PC-3 (cell line): ENCODE measurements around the gene HSFX4. TPM values are rescaled to one million over a fixed set of nuclear protein-coding genes. Genes with fewer than 3 reads are reported as not detected.

Source experiments
- ATAC-seq: fragments of 200-7000 bp; cut with Tn5 transposase; 2 replicates; pipeline ENCODE4 v1.9.1; 2020; ENCODE audit warnings: mild to moderate bottlenecking, moderate library complexity
- BruUV-seq: library from RNA; stranded (reverse); fragments of 400-500 nt; replicated peaks from 2 replicates; lab custom pipeline; 2021; lab: Mats Ljungman, UMichigan
- CTCF ChIA-PET: fragments of 300-600 bp; sonication (Branson Sonifier 250); formaldehyde crosslinking; loops from one replicate; lab custom pipeline; 2022; ENCODE audit warnings: antibody characterized with exemption; lab: Charles Lee
- POLR2A ChIA-PET: fragments of 300-600 bp; sonication (Branson Sonifier 250); formaldehyde crosslinking; loops from one replicate; lab custom pipeline; 2022; ENCODE audit warnings: antibody characterized with exemption; ENCODE audit not compliant: unreplicated experiment; lab: Charles Lee
- DNase-seq: peaks from one replicate; pipeline ENCODE4 v3.0.0-alpha.2; 2015
- H2AFZ ChIP-seq: fragments of 300-600 bp; sonication (generic); 2 replicates; pipeline ENCODE4 v1.6.0; 2016; ENCODE audit warnings: antibody characterized with exemption, low read length
- H3F3A ChIP-seq: fragments of 300-600 bp; sonication (generic); one replicate; pipeline ENCODE4 v1.6.0; 2017; ENCODE audit warnings: antibody characterized with exemption, low read length, control low read depth, mild to moderate bottlenecking; ENCODE audit not compliant: unreplicated experiment
- H3K27ac ChIP-seq: fragments of 300-600 bp; sonication (generic); 2 replicates; pipeline ENCODE4 v1.5.1; 2016; ENCODE audit warnings: mild to moderate bottlenecking, low read length
- H3K27me3 ChIP-seq: fragments of 300-600 bp; sonication (generic); 2 replicates; pipeline ENCODE4 v1.6.1; 2016; ENCODE audit warnings: low read length, mixed read lengths
- H3K36me3 ChIP-seq: fragments of 300-600 bp; sonication (generic); 2 replicates; pipeline ENCODE4 v1.6.1; 2016; ENCODE audit warnings: low read depth, mixed run types, low read length, mixed read lengths
- H3K4me1 ChIP-seq: fragments of 300-600 bp; sonication (generic); 2 replicates; pipeline ENCODE4 v1.5.1; 2016; ENCODE audit warnings: low read length; ENCODE audit not compliant: insufficient read depth
- H3K4me2 ChIP-seq: fragments of 300-600 bp; sonication (generic); 2 replicates; pipeline ENCODE4 v1.6.0; 2016; ENCODE audit warnings: low read length
- H3K4me3 ChIP-seq: fragments of 300-600 bp; sonication (generic); 2 replicates; pipeline ENCODE4 v1.5.1; 2016; ENCODE audit warnings: mild to moderate bottlenecking, low read length, mixed read lengths
- H3K79me2 ChIP-seq: fragments of 300-600 bp; sonication (generic); 2 replicates; pipeline ENCODE4 v1.6.1; 2017; ENCODE audit warnings: low read length, mixed read lengths
- H3K9ac ChIP-seq: fragments of 300-600 bp; sonication (generic); 2 replicates; pipeline ENCODE4 v1.6.0; 2016; ENCODE audit warnings: mild to moderate bottlenecking, low read length
- H3K9me2 ChIP-seq: fragments of 300-600 bp; sonication (generic); replicated peaks from 2 replicates; pipeline ENCODE4 v1.6.1; 2016; ENCODE audit warnings: mixed run types, low read length, mixed read lengths
- H3K9me3 ChIP-seq: fragments of 300-600 bp; sonication (generic); 2 replicates; pipeline ENCODE4 v1.6.1; 2016; ENCODE audit warnings: low read length, mixed read lengths
- H4K20me1 ChIP-seq: fragments of 300-600 bp; sonication (generic); 2 replicates; pipeline ENCODE4 v1.6.1; 2016; ENCODE audit warnings: low read length, mixed read lengths
- EZH2 ChIP-seq: fragments of 300-600 bp; sonication (generic); IDR thresholded peaks from one replicate; pipeline ENCODE4 v1.6.1; 2017; ENCODE audit warnings: antibody characterized with exemption, mild to moderate bottlenecking, low read length; ENCODE audit not compliant: unreplicated experiment
- EZH2phosphoT487 ChIP-seq: fragments of 300-600 bp; sonication (generic); IDR thresholded peaks from 2 replicates; pipeline ENCODE4 v1.6.1; 2018; ENCODE audit warnings: mild to moderate bottlenecking, antibody characterized with exemption, low read length, borderline replicate concordance
- intact Hi-C: fragments of 100-400 bp; cut with micrococcal nuclease; formaldehyde crosslinking; loops from 2 replicates; pipeline ENCODE4 v1.9.0; 2023
- total RNA-seq: library from RNA; depleted of rRNA; stranded (reverse); fragments of >200 nt; gene quantifications from 2 replicates; pipeline ENCODE4 v1.2.3, GENCODE V29; 2014; rRNA removed
- TF ChIP-seq, protein P1 (sequence below): fragments of 300-600 bp; sonication (generic); conservative IDR thresholded peaks from 2 replicates; pipeline ENCODE4 v1.5.1; 2017; ENCODE audit warnings: antibody characterized with exemption, low read depth, mild to moderate bottlenecking, low read length

The HSFX4 gene
- total RNA-seq, 1 experiment from 2014 or later: not detected

DNA sequence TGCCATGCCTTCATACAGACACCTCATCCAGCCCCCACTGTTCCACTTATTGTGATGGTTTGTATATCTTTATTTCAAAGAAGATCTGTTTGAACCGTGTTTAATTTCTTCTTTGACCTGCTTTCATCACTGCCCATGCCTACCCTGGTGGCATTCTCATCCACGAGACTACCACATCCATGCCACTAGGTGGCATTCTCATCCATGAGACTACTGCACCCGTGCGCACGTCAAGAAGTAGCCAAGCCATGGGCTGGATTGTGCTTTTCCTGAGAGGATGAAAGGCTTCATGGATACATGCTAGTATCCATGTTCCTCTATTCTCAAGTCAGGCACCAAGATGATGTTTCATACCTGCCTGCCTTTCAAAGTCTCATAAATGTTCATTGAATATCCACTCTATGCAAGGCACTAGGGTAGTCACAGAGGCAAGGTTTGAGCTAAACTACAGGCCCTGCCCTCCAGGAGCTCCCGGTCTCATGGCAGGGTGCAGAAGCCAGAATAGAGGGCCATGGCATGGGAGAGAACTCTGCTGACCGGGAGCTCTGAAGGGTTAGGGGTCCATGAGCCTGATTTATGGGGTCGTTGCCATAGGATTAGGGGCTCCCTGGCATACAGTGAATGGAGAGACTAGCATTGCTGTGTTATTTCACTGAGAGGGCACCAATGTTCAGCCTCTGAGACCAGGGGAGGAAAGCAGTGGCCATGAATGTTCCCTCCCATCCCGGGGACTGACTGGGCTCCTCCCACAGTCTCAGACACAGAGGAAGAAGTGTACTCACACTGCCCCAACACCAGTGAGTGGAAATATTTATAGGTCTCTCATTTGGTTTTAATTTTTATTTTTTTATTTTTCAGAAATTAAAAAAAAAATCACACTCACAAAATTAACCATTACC is 33.7 kb downstream of the HSFX4 start:
- Histone ChIP-seq H3F3A (no peaks in the 10 kb centered on the region), H3K27ac (no peak overlapping the region), H3K36me3 (no peaks in the 10 kb centered on the region), H4K20me1 (no peaks in the 10 kb centered on the region), H2AFZ (no peak overlapping the region), H3K27me3 (no peaks in the 10 kb centered on the region), H3K9me3 (no peaks in the 10 kb centered on the region), H3K9me2 (no peaks in the 10 kb centered on the region), H3K4me2 (no peak overlapping the region), H3K4me3 (no peak overlapping the region), H3K4me1 (0 out of 2 replicates have a peak, but pooled peaks cover 6% of the 10 kb centered on the region), H3K9ac (no peak overlapping the region), H3K79me2 (no peaks in the 10 kb centered on the region)
- ChIA-PET POLR2A (interaction anchor here (0.5 kb wide), 1 partner anchor 400 kb away, joined by 3 read pairs; no protein-coding TSS in a partner anchor), CTCF (no interaction called here)
- TF ChIP-seq EZH2 (no peak), EZH2phosphoT487 (no peak)
- TF ChIP-seq, protein P1, sequence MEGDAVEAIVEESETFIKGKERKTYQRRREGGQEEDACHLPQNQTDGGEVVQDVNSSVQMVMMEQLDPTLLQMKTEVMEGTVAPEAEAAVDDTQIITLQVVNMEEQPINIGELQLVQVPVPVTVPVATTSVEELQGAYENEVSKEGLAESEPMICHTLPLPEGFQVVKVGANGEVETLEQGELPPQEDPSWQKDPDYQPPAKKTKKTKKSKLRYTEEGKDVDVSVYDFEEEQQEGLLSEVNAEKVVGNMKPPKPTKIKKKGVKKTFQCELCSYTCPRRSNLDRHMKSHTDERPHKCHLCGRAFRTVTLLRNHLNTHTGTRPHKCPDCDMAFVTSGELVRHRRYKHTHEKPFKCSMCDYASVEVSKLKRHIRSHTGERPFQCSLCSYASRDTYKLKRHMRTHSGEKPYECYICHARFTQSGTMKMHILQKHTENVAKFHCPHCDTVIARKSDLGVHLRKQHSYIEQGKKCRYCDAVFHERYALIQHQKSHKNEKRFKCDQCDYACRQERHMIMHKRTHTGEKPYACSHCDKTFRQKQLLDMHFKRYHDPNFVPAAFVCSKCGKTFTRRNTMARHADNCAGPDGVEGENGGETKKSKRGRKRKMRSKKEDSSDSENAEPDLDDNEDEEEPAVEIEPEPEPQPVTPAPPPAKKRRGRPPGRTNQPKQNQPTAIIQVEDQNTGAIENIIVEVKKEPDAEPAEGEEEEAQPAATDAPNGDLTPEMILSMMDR: peak; percentile 88
- DNase-seq: peak; percentile 77
- BruUV-seq: no TSS peak
- ATAC-seq: peak; percentile 96
- intact Hi-C loops: loop anchor here (2.0 to 5.0 kb wide), 5 partner anchors 74 to 614 kb away; partner anchors contain the start of gene MAMLD1

GRCh38 chrX:149979126-149979644 is 49.8 kb downstream of the HSFX4 start:
- no peak overlapping the region for H3K9ac ChIP-seq
- H3K9me2 ChIP-seq: no peaks in the 10 kb centered on the region
- H4K20me1 ChIP-seq: no peaks in the 10 kb centered on the region
- H3K27me3 ChIP-seq: no peaks in the 10 kb centered on the region
- BruUV-seq: no TSS peak
- no peaks in the 10 kb centered on the region for H3K9me3 ChIP-seq
- H3F3A ChIP-seq: no peaks in the 10 kb centered on the region
- ChIA-PET POLR2A (no interaction called here), CTCF (no interaction called here)
- no peak overlapping the region for H2AFZ ChIP-seq
- H3K27ac ChIP-seq: no peak overlapping the region
- no peaks in the 10 kb centered on the region for H3K4me1 ChIP-seq
- intact Hi-C loops: no loop called here
- TF ChIP-seq EZH2 (no peak), EZH2phosphoT487 (no peak)
- no peaks in the 10 kb centered on the region for H3K79me2 ChIP-seq
- no peak overlapping the region for H3K4me2 ChIP-seq
- ATAC-seq (no peak), DNase-seq (no peak)
- no peaks in the 10 kb centered on the region for H3K36me3 ChIP-seq
- H3K4me3 ChIP-seq: no peak overlapping the region

Other genes with a start within 250 kb of the HSFX4 start
- not detected in 2 replicates for gene MAGEA11, start 217.5 kb upstream of the HSFX4 start, total RNA-seq
- gene HSFX1, start 155.5 kb upstream of the HSFX4 start, total RNA-seq: 0.11 TPM in 1 of 2 replicates, not detected in the other
- not detected in 2 replicates for gene MAGEA9, start 147.6 kb upstream of the HSFX4 start, total RNA-seq
- gene MAGEA8, start 48.4 kb upstream of the HSFX4 start, total RNA-seq: not detected in 2 replicates
- gene EOLA2, start 8.9 kb downstream of the HSFX4 start, total RNA-seq: 35.7 and 49.8 TPM in 2 replicates